HepG2 (cell line): ENCODE data around the gene RAC3. TPM values are rescaled to one million over a fixed set of nuclear protein-coding genes. Genes with fewer than 3 reads are reported as not detected.
A peak's percentile ranks its signal among the peaks of the same experiment; 100 is the strongest.

Experiments used
- CENPT ChIP-seq: sonication (generic); formaldehyde crosslinking; IDR thresholded peaks from 2 replicates; pipeline ENCODE4 v1.8.0; 2022; ENCODE audit warnings: low read depth, mild to moderate bottlenecking, moderate library complexity, missing genetic modification reagents
- FLYWCH1 ChIP-seq: sonication (generic); formaldehyde crosslinking; IDR thresholded peaks from 2 replicates; pipeline ENCODE4 v1.8.1; 2023; ENCODE audit warnings: mild to moderate bottlenecking, missing genetic modification reagents
- FOXM1 ChIP-seq: sonication (generic); formaldehyde crosslinking; IDR thresholded peaks from 2 replicates; pipeline ENCODE4 v1.5.0; 2020; ENCODE audit warnings: missing genetic modification reagents
- GATA4 ChIP-seq: sonication (generic); IDR thresholded peaks from 2 replicates; pipeline ENCODE4 v1.6.1; 2016; ENCODE audit warnings: antibody characterized with exemption, low read depth, borderline replicate concordance
- GZF1 ChIP-seq: sonication (generic); formaldehyde crosslinking; IDR thresholded peaks from 2 replicates; pipeline ENCODE4 v1.5.1; 2020; ENCODE audit warnings: mild to moderate bottlenecking, missing genetic modification reagents
- HES4 ChIP-seq: sonication (generic); formaldehyde crosslinking; IDR thresholded peaks from 2 replicates; pipeline ENCODE4 v1.9.0; 2021; ENCODE audit warnings: mild to moderate bottlenecking, missing genetic modification reagents, borderline replicate concordance
- HOXA5 ChIP-seq: sonication (generic); formaldehyde crosslinking; IDR thresholded peaks from 2 replicates; pipeline ENCODE4 v1.4.0; 2020; ENCODE audit warnings: missing genetic modification reagents
- NFYB ChIP-seq: sonication (generic); formaldehyde crosslinking; IDR thresholded peaks from 2 replicates; pipeline ENCODE4 v1.4.0; 2020; ENCODE audit warnings: missing genetic modification reagents
- POLR2AphosphoS5 ChIP-seq: IDR thresholded peaks from 2 replicates; pipeline ENCODE4 v1.6.1; 2012; ENCODE audit warnings: low read depth, low read length
- RELA ChIP-seq: sonication (generic); formaldehyde crosslinking; IDR thresholded peaks from 2 replicates; pipeline ENCODE4 v1.4.0; 2020; ENCODE audit warnings: missing genetic modification reagents
- SIN3A ChIP-seq: IDR thresholded peaks from 2 replicates; pipeline ENCODE4 v1.6.1; 2011; ENCODE audit warnings: low read depth, mild to moderate bottlenecking, control low read depth, low read length, borderline replicate concordance
- SMAD1 ChIP-seq: sonication (generic); formaldehyde crosslinking; IDR thresholded peaks from 2 replicates; pipeline ENCODE4 v1.4.0; 2020; ENCODE audit warnings: missing genetic modification reagents, low read depth, mild to moderate bottlenecking, borderline replicate concordance
- SP5 ChIP-seq: IDR thresholded peaks from 2 replicates; pipeline ENCODE4 v1.6.1; 2016; ENCODE audit warnings: low read depth, borderline replicate concordance
- TRAFD1 ChIP-seq: sonication (generic); formaldehyde crosslinking; IDR thresholded peaks from 2 replicates; pipeline ENCODE4 v1.5.1; 2020; ENCODE audit warnings: missing genetic modification reagents, mild to moderate bottlenecking, borderline replicate concordance
- USF2 ChIP-seq, 2 experiments: sonication (generic) in 1 of 2; formaldehyde crosslinking in 1 of 2; IDR thresholded peaks; 2 replicates each; pipeline versions ENCODE4 v1.5.1 to v1.6.1; 2011 to 2020; ENCODE audit warnings: borderline replicate concordance in 1 of 2, low read depth in 1 of 2, low read length in 1 of 2, mild to moderate bottlenecking in 1 of 2, missing genetic modification reagents in 1 of 2, moderate library complexity in 1 of 2
- ZBTB7A ChIP-seq: sonication (generic); formaldehyde crosslinking; IDR thresholded peaks from 2 replicates; pipeline ENCODE4 v1.8.0; 2022; ENCODE audit warnings: mild to moderate bottlenecking, missing genetic modification reagents
- ZFP36L1 ChIP-seq: sonication (generic); formaldehyde crosslinking; IDR thresholded peaks from 2 replicates; pipeline ENCODE4 v1.8.0; 2022; ENCODE audit warnings: mild to moderate bottlenecking, missing genetic modification reagents, moderate library complexity
- ZNF143 ChIP-seq: sonication (generic); formaldehyde crosslinking; IDR thresholded peaks from 2 replicates; pipeline ENCODE4 v1.4.0; 2020; ENCODE audit warnings: missing genetic modification reagents
- ZNF503 ChIP-seq: sonication (generic); formaldehyde crosslinking; IDR thresholded peaks from 2 replicates; pipeline ENCODE4 v1.4.0; 2020; ENCODE audit warnings: missing genetic modification reagents
- ZNF75D ChIP-seq: sonication (generic); formaldehyde crosslinking; IDR thresholded peaks from 2 replicates; pipeline ENCODE4 v1.8.1; 2023; ENCODE audit warnings: missing genetic modification reagents, mild to moderate bottlenecking, borderline replicate concordance
- ZNF773 ChIP-seq: sonication (generic); formaldehyde crosslinking; IDR thresholded peaks from 2 replicates; pipeline ENCODE4 v1.4.0; 2020; ENCODE audit warnings: missing genetic modification reagents, borderline replicate concordance
- ZNF780A ChIP-seq: sonication (generic); formaldehyde crosslinking; IDR thresholded peaks from 2 replicates; pipeline ENCODE4 v1.8.0; 2022; ENCODE audit warnings: mild to moderate bottlenecking, missing genetic modification reagents, moderate library complexity
- ZNF792 ChIP-seq: IDR thresholded peaks from 2 replicates; pipeline ENCODE4 v1.6.1; 2016
- ZNF839 ChIP-seq: sonication (generic); formaldehyde crosslinking; IDR thresholded peaks from 2 replicates; pipeline ENCODE4 v1.4.0; 2020; ENCODE audit warnings: missing genetic modification reagents, mild to moderate bottlenecking, borderline replicate concordance
- ZSCAN30 ChIP-seq: sonication (generic); formaldehyde crosslinking; IDR thresholded peaks from 2 replicates; pipeline ENCODE4 v1.5.0; 2020; ENCODE audit warnings: mild to moderate bottlenecking, missing genetic modification reagents
- polyA plus RNA-seq, 8 experiments: library from polyadenylated mRNA; depleted of rRNA in 3 of 8; stranded (reverse) in 7 of 8; unstranded in 1 of 8; fragments of >200 nt; fragmentation: Illumina TruSeq in 4 of 8; extraction: Trizol in 4 of 8; gene quantifications; 2 replicates each; pipeline versions ENCODE4 v1.2.1 to v1.2.3, GENCODE V29; 2011 to 2016; ENCODE audit warnings: low read depth in 4 of 8, missing spikeins in 1 of 8, mixed read lengths in 1 of 8; ENCODE audit not compliant: insufficient read depth in 1 of 8
- total RNA-seq, 5 experiments: library from RNA; depleted of rRNA; stranded (reverse); fragments of >200 nt; fragmentation: Illumina TruSeq; extraction: Trizol; gene quantifications; 2 replicates each; pipeline ENCODE4 v1.2.3, GENCODE V29; 2016; ENCODE audit warnings: low read depth in 1 of 5

The RAC3 gene
- total and polyA plus RNA-seq, 2 of the 13 experiments (the other 11 are each of a cell fraction or from before 2014, with no cell fraction given) = 10.5 to 21.3 TPM

GRCh38 chr17:82039695-82040299, 8.3 kb downstream of the RAC3 start (continued):
- TF ChIP-seq NFYB (CRISPR knock-in tag) = 0 out of 2 replicates have a peak, but pooled peaks have one; percentile 10
- TF ChIP-seq USF2 (IDR thresholded peaks at IDR 0.05; ENCODE audit: low read depth, low read length) = no peak
- TF ChIP-seq USF2 (CRISPR knock-in tag; IDR thresholded peaks at IDR 0.05; ENCODE audit: borderline replicate concordance) = no peak
- TF ChIP-seq SP5 (CRISPR knock-in tag) = no peak
- TF ChIP-seq HOXA5 (CRISPR knock-in tag) = no peak
- TF ChIP-seq RELA (CRISPR knock-in tag) = no peak
- TF ChIP-seq POLR2AphosphoS5 = no peak
- no peak for TF ChIP-seq FOXM1 (CRISPR knock-in tag)
- TF ChIP-seq CENPT = no peak
- no peak for TF ChIP-seq ZFP36L1 (CRISPR knock-in tag)
- TF ChIP-seq GATA4 = no peak
- no peak for TF ChIP-seq ZNF503 (CRISPR knock-in tag)
- 0 out of 2 replicates have a peak, but pooled peaks have one; percentile 18 for TF ChIP-seq HES4 (CRISPR knock-in tag)
- no peak for TF ChIP-seq ZSCAN30 (CRISPR knock-in tag)
- TF ChIP-seq FLYWCH1 (CRISPR knock-in tag) = no peak
- no peak for TF ChIP-seq TRAFD1 (CRISPR knock-in tag)
- no peak for TF ChIP-seq ZNF780A (CRISPR knock-in tag)
- TF ChIP-seq ZNF839 (CRISPR knock-in tag) = no peak
- no peak for TF ChIP-seq GZF1 (CRISPR knock-in tag)
- TF ChIP-seq ZNF75D (CRISPR knock-in tag) = no peak
- TF ChIP-seq ZBTB7A (CRISPR knock-in tag) = peak; percentile 66; the same call in 1 of the 2 replicates
- no peak for TF ChIP-seq SIN3A
- no peak for TF ChIP-seq ZNF773
- TF ChIP-seq ZNF792 (CRISPR knock-in tag) = no peak
- no peak for TF ChIP-seq ZNF143 (CRISPR knock-in tag)
- no peak for TF ChIP-seq SMAD1
